ENCODE data around the gene OCA2.

The OCA2 gene

DNA sequence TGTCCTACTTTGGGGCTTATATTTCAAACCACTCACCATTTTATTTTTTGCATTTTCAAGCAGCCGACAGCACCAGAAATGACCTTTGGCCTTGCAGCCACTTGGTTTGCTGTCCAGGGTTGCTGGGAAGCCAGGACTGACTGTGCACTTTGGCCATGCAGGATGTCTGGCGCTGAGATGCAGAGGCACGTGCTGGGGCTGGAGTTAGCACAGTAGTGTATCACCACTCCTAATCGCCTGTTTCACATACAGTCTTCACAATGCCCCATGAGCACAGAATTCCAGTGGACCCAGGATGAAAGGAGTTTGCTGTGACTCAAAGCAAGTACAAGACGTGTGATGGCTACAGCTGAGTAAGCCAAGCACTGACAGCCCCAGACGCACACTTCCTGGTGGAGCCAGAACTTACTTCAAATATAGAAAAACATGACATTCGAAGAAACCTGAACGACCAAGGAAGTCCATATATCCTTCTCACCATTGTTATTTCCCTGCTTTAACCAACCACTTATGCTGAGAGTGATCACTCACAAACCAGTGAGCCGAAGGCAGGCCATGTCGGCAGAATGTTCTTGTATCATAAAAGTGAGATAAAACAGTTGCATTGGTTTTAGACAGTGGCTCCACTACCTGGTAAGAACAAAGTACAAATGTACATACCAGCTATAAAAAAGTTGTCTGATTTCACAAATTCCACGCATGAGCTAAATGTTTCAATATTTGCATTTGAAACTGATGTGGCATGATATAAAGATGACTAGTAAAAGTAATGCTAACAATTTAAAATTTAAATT, 16.0 kb downstream of the OCA2 start:
- TF ChIP-seq, protein P1, sequence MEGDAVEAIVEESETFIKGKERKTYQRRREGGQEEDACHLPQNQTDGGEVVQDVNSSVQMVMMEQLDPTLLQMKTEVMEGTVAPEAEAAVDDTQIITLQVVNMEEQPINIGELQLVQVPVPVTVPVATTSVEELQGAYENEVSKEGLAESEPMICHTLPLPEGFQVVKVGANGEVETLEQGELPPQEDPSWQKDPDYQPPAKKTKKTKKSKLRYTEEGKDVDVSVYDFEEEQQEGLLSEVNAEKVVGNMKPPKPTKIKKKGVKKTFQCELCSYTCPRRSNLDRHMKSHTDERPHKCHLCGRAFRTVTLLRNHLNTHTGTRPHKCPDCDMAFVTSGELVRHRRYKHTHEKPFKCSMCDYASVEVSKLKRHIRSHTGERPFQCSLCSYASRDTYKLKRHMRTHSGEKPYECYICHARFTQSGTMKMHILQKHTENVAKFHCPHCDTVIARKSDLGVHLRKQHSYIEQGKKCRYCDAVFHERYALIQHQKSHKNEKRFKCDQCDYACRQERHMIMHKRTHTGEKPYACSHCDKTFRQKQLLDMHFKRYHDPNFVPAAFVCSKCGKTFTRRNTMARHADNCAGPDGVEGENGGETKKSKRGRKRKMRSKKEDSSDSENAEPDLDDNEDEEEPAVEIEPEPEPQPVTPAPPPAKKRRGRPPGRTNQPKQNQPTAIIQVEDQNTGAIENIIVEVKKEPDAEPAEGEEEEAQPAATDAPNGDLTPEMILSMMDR (IDR thresholded peaks at IDR 0.05; ENCODE audit: low read depth, low read length) = no peak
- no peak for DNase-seq (ENCODE audit: extremely low read depth, low read depth)

DNA sequence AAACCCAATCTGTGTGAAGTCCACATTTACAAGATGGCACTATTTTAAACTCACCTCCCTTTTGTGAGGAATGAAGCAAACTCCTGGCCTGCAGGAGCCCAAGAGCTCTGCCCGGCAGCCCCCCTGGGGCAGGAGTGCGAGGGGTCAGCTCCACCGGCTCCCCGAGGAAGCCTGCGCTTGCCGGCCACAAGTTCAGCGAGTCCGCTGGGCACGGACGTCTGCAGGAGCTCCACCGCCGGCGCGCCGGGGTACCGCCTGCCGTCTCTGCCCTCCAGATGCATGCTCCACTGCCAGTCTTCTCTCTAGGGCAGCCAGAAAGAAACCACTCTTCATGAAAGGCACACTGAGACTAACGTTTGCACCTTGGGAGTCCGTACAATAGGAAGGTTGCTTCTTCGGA, 17.5 kb downstream of the OCA2 start:
- TF ChIP-seq, protein P1 (IDR thresholded peaks at IDR 0.05; ENCODE audit: low read depth, low read length) = no peak
- DNase-seq (ENCODE audit: extremely low read depth, low read depth) = no peak

DNA sequence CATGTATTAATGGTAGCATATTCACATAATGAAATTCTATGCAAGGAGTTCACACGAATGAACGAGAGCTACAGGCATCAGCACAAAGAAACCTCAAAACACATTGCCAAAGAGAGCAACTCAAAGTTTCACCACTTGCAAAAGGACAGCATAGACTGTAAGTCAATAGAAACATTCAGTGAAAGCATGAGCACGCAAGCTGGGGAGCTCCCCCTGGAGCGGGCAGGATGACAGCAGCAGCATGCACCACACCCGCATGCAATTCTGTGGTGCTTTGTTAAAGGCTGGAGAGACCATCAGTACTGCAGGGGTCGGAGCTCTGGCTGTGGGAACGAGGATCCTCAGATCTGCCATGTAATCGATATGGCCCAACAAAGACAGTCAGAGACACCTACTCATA, 18.7 kb downstream of the OCA2 start:
- TF ChIP-seq, protein P1 (IDR thresholded peaks at IDR 0.05; ENCODE audit: low read depth, low read length) = no peak
- no peak for DNase-seq (ENCODE audit: extremely low read depth, low read depth)

DNA sequence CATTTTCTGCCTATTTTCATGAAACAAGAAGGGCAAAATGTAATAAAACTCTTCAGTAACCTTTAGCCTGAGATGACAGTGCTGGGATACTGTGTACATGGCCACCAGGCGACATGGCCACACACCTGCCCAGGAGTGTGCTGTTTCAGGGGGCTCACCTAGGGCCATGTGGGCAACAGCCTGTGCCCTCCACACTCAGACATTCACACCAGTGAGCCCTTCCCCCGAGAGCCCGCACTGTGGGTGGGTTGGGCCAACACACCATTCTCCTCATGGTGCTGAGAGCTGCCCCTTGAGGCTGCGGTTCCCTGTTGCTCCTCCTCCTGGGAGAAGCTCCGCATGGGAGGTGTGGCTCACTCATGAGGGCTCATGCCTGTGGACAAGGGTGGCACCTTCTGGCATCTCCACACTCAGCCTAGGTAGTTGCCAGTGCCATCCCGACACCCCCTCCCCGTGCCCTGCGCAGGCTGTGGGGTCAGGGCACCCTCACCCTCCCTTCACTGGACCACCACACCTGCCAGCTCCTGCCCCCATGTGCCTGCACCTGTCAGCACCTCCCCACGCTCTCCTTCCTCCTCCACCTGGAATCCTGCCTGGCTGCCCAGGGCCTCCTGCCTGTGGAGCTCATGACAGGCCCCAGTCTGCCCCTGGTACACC, 19.7 kb downstream of the OCA2 start:
- DNase-seq (ENCODE audit: extremely low read depth, low read depth) = no peak
- TF ChIP-seq, protein P1 (IDR thresholded peaks at IDR 0.05; ENCODE audit: low read depth, low read length) = no peak

DNA sequence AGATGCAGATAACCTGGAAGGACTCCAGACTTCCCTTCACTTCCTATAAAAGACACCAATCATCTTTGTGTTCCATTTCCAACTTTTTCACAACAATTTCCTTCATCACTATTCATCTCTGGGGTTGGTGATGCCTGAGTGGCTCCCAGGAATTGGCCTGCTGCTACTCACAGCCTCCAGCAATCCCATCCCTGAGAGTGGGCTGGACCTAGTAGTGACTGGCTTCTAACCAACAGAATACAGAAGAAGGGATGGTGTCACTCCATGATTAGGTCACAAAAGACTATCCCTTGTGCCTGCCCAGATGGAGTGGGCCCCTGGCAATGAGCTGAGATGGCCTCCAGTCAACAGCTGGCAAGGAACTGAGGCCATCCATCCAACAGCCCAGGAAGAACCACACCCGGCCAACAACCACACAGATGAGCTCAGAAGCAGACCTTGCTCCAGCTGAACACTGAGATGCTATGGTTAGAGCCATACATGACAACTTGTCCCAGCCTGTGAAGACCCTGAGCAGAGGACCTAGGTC, 20.9 kb downstream of the OCA2 start:
- DNase-seq (ENCODE audit: extremely low read depth, low read depth) = no peak
- TF ChIP-seq, protein P1 (IDR thresholded peaks at IDR 0.05; ENCODE audit: low read depth, low read length) = no peak

DNA sequence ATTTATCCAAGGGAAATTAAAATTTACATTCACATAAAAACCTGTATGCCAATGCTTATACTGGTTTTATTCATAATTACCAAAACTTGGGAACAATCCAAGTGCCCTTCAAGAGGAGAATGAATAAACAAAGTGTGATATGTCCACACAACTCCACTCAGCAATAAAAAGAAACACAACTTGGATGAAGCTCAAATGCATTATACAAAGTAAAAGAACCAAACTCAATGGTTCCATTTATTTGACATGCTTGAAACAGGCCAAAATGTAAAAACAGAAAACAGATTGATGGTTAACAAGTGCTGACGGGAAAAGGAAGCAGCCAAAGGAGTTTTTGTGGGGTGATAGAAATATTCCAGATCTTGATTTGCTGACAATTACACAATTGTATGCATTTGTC, 23.5 kb downstream of the OCA2 start:
- TF ChIP-seq, protein P1 (IDR thresholded peaks at IDR 0.05; ENCODE audit: low read depth, low read length) = no peak
- DNase-seq (ENCODE audit: extremely low read depth, low read depth) = no peak

DNA sequence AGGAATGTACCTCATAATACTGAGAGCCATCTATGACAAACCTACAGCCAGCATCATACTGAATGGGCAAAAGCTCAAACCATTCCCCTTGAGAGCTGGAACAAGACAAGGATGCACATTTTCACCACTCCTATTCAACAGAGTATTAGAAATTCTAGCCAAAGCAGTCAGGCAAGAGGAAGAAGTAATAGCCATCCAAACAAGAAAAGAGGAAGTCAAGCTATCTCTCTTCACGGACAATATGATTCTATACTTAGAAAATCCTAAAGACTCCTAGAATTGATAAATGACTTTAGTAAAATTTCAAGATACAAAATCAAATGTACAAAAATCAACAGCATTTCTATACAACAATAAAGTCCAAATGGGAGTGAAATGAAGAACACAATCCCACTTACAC, 30.2 kb downstream of the OCA2 start:
- TF ChIP-seq, protein P1 (IDR thresholded peaks at IDR 0.05; ENCODE audit: low read depth, low read length) = no peak
- no peak for DNase-seq (ENCODE audit: extremely low read depth, low read depth)
